GM21515 (cell line): ENCODE results near the gene POLR1E.

Experiments used
- ATAC-seq: cut with Tn5 transposase; IDR thresholded peaks from one replicate; pipeline ENCODE4 v1.9.1; 2021; ENCODE audit not compliant: unreplicated experiment

The POLR1E gene, protein sequence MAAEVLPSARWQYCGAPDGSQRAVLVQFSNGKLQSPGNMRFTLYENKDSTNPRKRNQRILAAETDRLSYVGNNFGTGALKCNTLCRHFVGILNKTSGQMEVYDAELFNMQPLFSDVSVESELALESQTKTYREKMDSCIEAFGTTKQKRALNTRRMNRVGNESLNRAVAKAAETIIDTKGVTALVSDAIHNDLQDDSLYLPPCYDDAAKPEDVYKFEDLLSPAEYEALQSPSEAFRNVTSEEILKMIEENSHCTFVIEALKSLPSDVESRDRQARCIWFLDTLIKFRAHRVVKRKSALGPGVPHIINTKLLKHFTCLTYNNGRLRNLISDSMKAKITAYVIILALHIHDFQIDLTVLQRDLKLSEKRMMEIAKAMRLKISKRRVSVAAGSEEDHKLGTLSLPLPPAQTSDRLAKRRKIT

DNA sequence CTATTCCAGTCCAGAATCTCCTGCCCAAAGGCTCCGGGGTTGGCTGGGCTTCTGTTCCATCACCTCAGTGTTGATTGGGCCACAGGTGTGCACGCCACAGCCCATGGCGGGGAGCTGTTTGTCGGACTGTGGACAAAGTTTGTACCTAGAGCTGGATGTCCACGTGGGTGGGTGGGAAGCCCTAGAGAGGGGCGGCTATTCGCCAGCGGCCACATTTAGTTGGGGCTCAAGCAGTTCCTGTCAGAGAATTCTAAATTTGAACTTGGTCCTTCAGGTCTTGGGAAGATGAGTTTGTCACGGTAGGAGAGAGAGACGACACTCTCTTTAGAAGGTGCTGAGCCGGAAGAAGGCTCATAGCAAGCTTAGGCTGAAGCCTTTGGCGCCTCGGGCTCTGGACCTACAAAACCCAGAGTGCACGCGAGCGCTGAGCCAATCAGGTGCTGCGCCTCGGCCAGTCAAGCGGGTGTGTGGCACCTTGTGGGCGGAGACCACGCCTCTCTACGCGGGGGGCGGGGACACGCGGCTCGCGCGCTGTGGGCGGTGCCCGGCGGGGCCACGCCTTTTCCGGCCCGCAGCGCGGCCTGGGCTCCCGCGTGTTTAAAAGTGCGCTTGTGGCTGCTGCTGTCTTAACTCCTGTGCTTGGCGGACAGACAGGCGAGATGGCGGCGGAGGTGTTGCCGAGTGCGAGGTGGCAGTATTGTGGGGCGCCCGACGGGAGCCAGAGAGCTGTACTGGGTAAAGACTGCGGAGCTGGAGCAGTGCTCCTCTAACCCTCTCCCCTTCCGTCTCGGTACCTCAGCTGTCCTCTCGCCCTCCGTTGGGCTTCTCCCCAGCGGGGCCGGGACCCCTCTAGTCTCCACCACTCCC is at the start of gene POLR1E:
Gene POLR1E, plus strand, starts transcription at position 560 of the 867 bp plus-strand sequence. Its CDS starts 100 bp downstream, at position 660.
- peak; percentile 98 for ATAC-seq

DNA sequence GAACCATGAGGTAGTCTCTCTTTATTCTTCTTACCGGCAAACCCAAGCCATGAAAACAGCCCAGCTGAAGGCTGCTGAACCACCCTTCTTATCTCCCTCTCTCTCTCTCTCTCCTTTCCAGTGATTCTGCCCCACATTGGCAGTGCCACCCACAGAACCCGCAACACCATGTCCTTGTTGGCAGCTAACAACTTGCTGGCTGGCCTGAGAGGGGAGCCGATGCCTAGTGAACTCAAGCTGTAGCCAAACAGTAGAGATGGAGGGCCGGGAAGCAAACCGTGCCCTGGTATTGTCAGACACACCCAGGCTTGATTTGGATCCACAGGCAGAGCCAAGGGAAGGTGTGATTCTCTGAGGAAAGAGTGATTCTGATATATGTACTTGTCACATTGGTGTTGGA is 49.2 kb upstream of the POLR1E start:
- ATAC-seq: no peak

DNA sequence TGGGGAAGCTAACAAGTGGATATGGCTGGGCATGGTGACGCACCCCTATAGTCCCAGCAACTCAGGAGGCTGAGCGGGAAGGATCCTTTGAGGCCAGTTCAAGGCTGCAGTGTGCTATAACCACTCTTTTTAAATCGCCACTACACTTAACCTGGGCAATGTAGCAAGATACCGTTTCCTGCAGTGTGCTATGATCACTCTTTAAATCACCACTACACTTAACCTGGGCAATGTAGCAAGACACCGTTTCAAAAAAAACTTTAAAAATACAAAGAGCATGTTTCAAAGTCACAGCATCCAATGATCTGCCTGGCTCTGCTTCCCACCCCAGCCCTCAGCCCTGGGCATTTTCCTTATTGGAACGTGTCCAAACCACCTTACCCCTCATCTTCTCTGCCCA is 48.7 kb upstream of the POLR1E start:
- no peak for ATAC-seq

DNA sequence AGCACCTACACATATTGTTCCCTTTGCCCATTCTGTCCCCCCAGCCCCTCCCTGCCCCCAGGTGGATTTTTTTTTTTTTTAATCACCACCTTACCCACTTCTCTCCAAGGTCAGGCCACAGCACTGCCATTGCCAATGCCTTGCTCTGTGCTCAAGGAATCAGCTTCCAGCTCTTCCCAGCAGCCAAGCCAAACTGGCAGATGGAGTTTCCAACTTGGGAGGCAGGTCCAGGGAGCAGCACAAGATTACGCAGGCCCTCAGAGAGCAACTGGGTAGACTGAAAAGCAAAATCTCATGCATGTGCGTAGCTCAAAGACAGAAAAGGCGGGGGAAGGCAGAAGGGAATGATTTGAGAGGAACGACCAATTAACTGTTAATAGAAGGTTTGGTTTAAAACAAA is 48.1 kb upstream of the POLR1E start:
- no peak for ATAC-seq

DNA sequence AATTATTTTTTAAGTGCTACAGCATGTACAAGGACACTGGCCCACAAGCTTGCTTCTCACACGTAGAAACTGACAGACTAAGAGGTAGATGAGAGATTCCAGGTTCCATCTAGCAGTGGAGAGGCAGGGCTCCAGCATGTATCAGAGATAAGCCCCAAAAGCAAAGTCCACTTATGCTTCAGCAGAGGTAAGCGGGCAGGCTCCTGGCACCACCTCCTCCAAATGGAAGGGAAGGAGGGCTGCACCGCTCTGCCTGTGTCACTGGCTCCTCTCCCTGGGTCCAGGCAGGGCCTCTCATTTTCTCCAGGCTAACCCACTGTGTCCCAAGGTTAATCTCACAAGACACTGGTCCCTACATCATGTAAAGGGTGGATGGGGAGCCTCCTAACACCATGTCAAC is 47.4 kb upstream of the POLR1E start:
- ATAC-seq: no peak

DNA sequence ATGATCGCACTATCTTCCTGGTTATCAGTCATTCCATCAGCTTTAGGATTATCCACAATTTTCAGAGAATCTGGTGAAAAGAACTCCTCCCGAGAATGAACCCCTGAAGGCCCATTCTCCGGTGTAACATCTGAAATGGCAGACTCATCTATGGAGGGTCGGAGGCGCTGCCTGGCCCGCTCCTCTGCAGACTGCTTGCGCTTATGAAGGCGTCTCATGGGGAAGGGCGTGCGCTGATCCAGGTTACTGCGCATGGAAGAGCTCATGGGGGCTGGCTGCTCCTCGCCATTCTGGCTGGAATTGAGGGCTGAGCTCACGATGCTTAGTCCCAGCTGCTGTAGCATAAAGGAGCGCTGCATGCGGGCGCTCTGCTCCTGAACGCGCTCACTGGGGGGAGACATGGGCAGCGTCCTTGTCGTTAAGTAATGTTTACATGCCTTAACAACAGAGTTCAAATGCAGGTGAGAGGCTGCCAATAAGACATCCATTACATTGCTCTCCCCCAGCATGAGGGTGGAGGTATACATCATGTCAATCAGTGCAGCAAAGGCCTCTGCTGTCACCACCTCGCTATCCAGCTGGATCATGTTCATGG is 43.9 kb upstream of the POLR1E start:
- no peak for ATAC-seq

DNA sequence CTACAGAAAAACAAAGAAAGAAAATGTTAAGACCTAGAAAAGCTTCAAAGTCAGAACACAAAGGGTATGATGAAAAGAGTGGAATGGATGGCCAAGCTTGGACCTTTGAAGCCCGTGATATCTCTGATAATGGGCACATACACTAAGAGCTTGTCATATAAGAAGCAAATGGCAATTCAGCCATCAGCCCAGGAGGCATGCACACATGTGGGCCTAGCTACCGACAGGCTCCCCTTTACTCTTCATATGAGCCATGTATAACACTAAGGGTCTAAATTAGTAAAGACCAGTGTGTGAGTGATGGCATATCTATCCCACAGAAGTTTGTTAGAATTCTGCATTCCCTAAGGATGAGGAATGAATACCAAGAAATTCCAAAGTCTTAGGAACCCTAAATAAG is 43.2 kb upstream of the POLR1E start:
- ATAC-seq: no peak

DNA sequence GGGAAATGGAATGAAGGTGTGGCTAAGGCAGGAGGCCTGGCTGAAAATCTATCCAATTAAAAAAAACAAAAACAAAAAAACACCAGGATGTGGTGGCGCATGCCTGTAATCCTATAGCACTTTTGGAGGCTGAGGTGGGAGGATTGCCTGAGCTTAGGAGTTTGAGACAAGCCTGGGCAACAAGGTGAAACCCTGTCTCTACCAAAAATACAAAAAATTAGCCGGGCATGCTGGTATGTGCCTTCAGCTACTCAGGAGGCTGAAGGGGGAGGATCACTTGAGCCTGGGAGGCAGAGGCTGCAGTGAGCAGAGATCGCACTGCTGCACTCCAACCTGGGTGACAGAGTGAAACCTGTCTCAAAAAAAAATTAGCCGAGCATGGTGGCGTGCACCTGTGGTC is 42.2 kb upstream of the POLR1E start:
- ATAC-seq: no peak

DNA sequence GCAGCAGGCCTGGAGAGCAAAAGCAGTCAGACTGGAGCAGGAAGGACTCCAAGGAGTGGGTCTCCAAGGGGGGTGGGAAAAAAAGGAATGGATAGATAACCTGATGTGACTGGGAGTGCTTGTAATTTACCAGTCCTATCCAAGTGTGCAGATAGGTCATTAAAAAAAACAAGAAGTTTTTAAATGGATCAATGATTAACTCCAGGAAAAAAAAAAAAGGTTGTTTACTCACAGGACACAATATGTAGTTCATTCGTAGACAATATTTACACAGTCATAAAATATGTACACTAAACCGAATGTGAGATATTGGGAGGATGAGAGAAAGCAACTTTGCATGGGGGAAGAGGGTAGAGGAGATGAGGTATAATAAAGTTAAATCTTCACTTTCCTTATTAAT is 40.9 kb upstream of the POLR1E start:
- no peak for ATAC-seq

DNA sequence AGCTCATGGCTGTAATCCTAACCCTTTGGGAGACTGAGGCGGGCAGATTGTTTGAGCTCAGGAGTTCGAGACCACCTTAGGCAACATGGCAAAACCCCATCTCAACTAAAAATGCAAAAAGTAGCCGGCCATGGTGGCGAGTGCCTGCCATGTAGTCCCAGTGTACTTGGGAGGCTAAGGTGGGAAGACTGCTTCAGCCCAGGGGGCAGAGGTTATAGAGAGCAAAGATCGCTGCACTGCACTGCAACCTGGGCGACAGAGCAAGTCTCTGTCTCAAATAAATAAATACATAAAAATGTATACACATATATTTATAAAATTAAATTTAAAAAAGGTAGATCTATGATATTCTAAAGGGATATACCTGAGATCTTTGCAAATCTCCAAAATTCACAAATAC is 39.9 kb upstream of the POLR1E start:
- no peak for ATAC-seq

DNA sequence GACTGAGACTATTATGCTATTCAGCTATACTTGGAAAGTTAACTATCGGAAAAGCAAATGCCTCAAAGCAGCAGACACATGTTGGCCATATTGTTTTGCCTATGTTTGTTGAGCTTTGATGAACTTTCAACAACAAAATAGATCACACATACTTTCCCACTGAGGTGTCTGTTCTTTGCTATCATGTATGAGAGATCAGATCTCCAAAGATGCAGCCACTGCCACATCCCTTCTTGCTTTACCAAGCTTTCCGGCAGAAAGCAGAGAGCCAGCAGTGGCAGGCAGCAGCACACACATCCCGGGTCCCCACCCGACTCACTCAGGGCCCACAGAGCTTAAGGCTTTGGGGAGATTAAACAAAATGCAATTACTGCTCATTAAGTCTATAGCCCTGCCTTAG is 39.3 kb upstream of the POLR1E start:
- no peak for ATAC-seq

DNA sequence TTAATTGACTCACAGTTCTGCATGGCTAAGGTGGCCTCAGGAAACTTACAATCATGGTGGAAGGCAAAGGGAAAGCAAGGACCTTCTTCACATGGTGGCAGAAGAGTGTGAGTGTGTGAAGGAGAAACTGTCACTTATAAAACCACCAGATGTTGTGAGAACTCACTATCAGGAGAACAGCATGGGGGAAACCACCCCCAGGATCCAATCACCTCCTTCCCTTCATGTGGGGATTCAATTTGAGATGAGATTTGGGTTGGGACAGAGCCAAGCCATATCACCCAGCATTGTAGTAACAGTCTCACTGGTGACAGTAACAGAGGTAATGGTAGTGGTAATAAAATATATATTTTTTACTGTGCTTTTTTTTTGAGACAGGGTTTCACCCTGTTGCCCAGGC is 38.6 kb upstream of the POLR1E start:
- ATAC-seq: no peak

DNA sequence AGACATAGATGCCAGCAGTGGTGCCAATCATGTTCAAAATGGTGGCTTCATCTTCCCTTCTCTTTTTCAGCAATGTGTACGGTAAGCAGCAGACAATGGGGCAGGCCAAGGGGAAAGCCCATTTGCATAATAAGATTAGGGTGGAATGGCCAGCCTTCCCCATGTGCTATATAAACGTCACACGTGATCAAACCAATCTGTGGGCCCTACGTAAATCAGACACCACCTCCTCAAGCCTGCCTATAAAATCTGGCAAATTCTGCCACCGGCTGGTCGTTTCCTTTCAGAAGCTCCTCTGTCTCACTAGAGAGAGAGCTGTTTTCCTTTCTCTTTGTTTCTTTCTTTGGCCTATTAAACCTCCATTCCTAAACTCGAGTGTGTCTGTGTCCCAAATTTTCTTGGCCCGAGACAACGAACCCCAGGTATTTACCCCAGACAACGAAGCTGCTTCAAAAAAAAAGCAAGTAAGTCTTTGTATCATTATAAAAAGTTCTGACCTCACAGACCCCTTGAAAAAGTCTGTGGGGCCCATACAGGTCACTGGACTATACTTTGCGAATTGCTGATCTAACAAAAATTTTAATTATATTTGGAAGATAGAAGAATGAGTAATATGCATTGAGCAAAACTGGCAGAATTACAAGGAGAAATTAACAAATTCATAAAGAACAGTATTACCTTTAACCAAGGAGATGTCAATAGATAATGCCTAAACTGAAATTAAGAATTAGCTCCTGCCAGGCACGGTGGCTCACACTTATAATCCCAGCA is 35.7 kb upstream of the POLR1E start:
- no peak for ATAC-seq

DNA sequence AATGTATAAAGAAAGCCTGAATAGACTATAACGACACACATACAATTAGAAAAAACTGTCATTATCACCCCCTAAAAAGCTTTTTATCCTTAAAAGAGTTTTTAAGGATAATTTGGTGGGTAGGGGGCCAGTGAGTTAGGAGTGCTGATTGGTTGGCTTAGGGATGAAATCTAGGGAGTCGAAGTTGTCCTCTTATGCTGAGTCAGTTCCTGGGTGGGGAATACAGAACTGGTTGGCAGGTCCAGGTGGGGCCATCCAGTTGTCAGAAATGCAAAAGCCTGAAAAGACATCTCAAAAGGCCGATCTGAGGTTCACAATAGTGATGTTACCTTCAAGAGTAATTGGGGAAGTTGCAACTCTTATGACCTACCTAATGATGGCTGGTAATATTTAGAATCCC is 34.1 kb upstream of the POLR1E start:
- no peak for ATAC-seq

DNA sequence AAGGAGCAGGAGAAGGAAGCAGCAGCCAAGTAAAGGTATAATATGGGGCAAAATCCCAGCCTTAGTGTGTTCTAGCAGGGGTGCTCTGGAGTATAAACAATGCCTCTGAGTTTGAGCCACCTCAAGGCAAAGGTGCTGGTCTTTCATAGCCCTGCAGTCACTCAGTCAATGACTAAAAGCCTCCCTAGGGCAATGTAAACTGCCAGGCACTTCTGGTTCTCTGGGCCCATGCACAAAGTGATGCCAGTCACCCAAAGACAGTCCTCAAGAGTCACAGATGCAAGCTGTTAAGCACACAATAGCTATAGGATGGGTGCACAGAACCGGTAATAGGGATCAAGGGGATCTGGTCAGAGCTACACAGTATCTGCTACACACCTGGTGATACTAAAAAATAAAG is 33.1 kb upstream of the POLR1E start:
- ATAC-seq: no peak

DNA sequence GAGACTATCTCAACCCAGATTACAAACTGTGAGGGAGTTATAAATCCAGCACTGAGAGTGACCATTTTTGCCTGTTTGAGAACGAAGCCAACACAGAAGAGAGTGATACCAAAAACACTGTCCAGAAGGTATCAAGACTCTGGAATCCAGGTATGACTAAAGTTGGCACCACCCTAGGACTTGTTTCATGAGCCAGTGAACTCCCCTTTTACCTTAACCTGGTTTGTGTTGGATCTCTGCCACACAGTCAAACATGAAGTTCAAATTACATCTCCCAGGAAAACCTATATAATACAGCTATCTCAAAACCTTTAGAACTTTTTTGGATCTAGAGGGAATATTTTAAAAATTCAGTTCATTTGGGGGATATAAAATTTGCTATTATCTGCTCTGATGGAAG is 31.9 kb upstream of the POLR1E start:
- no peak for ATAC-seq

DNA sequence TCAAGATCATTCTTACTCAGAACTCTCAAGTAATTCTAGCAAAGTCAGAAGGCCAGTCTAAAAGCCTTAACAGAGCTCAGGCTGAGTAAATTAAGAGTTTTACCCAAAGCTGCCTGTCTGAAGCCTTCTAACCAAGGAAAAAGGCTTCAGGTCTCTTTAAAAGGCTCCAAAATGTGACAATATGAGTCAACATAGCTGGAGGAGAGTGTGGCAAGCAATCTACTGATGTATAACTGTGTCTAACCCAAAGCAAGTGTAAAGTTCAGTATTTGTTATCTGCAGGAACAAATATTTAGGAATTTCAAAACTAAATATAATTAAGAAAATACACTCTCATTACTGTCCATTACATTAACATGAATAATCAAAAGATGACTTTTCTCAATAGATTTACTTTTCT is 31.5 kb upstream of the POLR1E start:
- ATAC-seq: no peak

DNA sequence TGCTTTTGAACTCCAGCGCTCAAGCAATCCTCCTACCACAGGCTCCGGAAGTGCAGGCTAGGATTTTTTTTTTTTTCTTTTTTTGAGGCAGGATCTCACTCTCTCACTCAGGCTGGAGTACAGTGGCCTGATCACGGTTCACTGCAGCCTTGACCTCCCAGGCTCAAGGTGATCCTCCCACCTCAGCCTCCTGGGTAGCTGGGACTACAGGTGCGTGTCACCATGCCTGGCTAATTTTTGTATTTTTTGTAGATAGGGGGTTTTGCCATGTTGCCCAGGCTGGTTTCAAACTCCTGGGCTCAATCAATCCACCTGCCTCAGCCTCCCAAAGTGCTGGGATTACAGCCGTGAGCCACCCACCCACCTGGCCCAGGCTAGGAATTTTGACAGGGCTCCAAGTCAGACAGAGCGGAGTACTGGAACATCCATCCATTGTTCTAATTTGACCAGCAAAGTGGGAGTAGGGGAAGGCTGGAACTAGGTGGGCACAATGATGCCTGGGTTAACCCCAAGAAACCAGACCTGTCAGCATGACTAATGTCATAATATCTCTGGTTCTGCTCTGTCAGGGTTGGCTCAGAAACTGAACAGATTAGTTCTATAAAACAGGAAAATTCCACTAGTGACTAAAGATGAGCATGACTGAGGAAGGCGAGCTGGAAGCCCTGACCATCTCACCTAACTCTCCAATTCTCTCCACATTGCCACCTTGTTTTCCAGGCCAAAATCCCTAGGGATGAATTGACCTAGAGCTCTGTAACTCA is 29.7 kb upstream of the POLR1E start:
- ATAC-seq: no peak

DNA sequence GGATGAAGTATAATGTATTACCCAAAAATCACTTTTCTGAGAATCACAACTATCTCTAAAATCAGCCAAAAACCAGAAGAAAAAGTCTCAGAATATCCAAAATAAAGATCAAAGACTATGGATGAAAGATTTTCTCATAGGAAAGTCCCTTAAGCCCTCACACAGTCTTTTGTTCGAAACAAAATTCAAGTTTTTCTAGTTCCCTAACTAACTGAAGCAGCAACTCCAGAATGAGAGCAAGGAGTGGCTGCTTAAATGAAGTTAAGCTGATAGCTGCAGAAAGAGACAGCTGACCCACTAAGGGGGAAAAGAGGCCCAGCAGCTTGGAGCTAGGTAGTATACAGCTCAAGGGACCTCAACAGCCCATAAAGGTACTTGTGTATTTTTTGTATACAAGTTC is 28.9 kb upstream of the POLR1E start:
- no peak for ATAC-seq

DNA sequence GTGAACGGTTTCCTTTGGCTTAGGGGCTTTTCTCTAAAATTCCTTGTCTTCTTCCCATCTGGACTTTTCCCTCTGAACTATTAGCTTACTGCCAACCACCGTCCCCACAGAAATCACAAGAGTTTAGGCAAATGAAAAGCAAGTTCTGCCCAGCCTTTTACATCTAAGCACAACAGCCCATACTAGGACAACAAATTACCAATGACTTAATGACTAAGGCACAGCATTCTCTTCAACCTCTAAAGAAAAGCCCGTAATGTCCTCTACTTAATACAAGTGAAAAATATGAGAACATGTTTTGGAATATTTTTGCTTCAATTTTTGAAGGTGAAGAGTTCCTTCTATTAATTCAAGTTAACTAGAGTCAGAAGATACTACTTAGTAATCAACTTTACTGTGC is 21.7 kb upstream of the POLR1E start:
- ATAC-seq: no peak
